ENCODE measurements around the gene SLC16A2.

GRCh38 chrX:74464722-74465121 is 43.4 kb downstream of the SLC16A2 start:
- no peak for TF ChIP-seq POLR2A (IDR thresholded peaks at IDR 0.05)
- no peak for TF ChIP-seq CTCF (IDR thresholded peaks at IDR 0.05)

Data from lower leg skin (tissue), 3 donors.